GM21529 (cell line): ENCODE results near the gene CPLX1.

Source experiments
- ATAC-seq: cut with Tn5 transposase; IDR thresholded peaks from one replicate; pipeline ENCODE4 v1.9.1; 2021; ENCODE audit not compliant: unreplicated experiment

CPLX1 gene

GRCh38 chr4:825971-826330, at the start of gene CPLX1:
Gene CPLX1, minus strand, starts transcription at chr4:826129. Its CDS starts 1,607 bp downstream, at chr4:824522.
- no peak for ATAC-seq

GRCh38 chr4:874971-875817, 49.3 kb upstream of the CPLX1 start:
- ATAC-seq = no peak

- no peak for ATAC-seq
Measured at GRCh38 chr4:874056-874455, 48.1 kb upstream of the CPLX1 start.

DNA sequence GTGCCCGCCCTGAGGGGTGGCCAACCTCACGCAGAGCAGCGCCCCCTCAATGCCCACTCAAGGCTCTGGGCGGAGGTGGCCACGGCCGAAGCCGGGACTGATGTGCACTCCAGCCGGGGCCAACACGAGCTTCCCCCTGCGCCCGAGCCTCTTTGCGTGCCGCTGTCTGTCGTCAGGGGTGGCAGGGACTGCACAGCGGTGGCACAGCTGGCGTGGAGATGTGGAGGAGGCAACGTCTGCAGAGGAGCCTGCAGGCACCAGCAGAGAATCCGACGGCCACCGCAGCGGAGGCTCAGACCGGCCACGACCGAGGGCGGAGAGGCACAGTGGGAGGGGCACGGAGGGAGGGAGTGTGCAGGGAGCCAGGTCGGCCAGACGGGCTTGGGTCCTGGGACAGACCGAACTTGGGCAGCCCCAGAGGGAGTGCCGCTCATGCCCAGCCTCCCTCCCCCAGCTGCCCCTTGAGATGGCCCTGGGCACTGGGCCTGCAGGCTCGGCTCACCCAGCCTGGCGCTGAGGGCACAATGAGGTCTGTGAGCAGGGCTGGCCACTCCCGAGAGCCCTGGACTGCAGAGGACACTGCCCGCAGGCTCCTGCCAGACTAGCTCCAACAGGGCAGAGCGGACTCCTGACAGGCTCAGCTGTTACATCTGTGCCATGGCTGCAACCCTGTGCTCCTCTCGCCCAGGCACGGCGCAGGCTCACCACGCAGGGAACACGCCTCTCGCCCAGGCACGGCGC, 46.5 kb upstream of the CPLX1 start:
- ATAC-seq = no peak

DNA sequence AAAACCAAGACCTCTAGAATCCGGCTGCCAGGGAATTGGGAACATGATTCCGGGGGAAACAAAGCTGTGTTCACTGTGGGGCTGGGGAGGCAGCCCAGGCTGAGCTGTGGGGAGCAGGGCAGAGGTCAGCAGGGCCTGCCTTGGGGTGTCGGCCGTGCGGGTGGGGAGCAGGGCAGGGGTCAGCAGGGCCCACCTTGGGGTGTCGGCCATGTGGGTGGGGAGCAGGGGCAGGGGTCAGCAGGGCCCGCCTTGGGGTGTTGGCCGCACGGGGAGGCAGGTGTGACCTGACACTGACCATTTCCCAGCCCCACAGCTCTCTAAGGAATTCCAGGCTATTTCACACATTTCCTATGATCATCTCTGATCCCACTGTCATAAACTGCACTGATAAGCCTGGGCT, 45.6 kb upstream of the CPLX1 start:
- no peak for ATAC-seq

- ATAC-seq = no peak
Measured at GRCh38 chr4:870951-871350, 45.0 kb upstream of the CPLX1 start.

DNA sequence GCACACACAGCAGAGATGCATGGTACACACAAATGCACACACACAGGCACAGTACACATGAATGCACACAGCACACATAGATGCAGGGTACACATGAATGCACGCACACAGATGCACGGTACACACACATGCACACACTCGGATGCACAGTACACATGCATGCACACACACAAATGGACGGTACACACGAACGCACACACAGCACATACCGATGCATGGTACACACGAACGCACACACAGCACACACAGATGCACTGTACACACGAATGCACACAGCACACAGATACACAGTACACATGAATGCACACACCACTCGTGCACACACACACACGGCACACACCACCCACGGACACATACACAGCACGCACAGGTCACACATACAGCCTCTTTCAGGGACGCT, 43.8 kb upstream of the CPLX1 start:
- ATAC-seq = no peak

- ATAC-seq = no peak
Measured at GRCh38 chr4:868421-868820, 42.5 kb upstream of the CPLX1 start.

DNA sequence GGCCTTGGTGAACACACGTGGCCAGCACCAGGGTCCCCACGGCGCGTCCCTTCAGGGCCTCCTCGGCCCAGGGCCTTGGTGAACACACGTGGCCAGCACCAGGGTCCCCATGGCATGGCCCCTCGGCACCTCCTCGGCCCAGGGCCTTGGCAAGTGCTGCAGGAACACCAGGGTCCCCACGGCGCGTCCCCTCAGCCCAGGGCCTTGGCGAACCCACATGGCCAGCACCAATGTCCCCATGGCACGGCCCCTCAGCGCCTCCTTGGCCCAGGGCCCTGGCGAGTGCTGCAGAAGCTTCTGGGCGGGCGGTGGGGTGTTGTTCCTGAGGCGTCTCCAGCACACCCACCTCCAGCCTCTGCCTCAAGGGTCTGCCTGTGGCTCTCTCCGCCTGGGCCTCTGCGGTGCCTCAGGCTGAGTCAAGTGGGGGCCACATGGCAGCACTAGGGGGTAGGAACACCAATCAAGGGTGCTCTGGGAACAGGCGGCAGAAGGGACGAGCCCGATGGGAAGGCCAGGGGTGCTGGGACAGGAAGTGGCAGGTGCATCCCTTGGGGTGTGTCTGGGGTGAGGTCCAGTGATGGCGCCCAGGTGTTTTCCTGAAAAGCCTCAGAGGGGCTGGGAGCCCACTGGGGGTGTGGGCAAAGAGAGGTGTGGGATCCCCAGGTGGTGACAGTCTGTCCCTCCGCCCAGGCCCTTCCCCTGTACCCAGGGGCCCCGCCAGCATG, 41.8 kb upstream of the CPLX1 start:
- no peak for ATAC-seq

- no peak for ATAC-seq
Measured at GRCh38 chr4:866761-867390, 40.9 kb upstream of the CPLX1 start.

- no peak for ATAC-seq
Measured at GRCh38 chr4:866068-866760, 40.3 kb upstream of the CPLX1 start.

DNA sequence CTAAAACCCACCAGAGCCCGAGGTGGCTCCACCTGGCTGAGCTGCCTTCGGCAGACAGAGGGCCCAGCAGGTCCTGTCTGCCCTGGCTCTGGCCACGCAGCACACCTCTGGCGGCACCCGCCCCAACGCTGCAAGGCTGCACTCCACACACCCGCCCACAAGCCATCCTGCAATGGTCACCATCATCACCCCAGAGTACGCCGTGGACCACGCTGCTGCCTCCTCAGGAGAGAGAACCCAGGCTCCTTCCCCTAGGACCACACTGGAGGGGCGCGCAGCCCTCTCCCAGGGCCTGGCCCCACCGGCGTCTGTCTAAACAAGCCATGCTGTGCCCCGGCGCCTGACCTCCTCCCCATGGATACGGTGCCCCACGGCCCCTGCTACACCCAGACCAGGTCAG, 39.6 kb upstream of the CPLX1 start:
- ATAC-seq = no peak

DNA sequence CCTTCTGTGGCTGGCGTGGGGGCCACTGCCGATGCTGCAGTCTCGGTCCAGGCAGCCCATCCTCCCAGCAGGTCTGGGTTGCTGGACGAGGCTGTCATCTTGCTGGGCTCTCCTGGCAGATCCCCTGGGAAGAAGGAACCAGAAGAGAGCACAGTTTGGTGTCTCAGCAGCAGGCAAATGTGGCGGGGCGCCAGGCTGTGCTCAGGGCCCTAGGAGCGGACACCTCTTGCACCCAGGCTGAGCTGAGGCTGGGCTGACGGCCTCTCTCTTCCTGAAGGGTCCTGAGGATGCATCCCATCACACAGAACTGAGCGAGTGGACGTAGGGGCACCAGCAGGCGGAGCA, 39.2 kb upstream of the CPLX1 start:
- ATAC-seq = no peak

GRCh38 chr4:864456-865120, 38.7 kb upstream of the CPLX1 start:
- ATAC-seq = no peak

DNA sequence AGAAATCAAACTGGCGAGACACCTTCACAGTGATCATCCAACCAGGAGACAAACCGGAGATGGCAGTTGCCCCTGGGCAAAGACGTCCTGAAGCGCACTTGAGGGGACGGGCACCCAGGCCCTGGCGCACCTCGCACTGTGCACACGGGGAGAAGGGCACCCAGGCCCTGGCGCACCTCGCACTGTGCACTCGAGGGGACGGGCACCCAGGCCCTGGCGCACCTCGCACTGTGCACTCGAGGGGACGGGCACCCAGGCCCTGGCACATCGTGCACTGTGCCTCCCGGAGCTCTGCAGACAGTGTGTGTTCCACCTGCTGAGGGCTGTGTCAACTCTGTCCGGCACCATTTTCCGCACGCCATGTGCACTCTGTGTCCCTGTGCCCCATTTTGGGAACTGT, 34.6 kb upstream of the CPLX1 start:
- ATAC-seq = no peak

DNA sequence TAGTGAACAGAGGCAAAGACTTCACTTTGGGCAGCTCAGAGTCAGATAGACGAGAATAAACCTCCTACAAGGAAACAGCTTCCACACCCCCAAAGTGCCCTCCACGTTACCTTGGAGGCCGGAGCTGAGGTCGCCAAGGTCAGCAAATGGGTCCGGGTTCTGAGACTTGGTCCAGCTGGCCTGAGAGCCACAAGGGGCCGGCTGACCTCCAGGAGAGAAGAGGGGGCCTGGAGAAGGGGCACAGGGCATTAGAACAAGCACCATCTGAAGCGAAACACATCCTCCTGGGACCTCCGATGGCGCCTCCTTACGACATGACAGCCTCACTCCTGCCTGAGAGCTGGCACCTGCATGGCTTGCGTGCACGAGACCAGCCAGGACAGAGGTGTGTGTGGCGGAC, 33.6 kb upstream of the CPLX1 start:
- no peak for ATAC-seq

DNA sequence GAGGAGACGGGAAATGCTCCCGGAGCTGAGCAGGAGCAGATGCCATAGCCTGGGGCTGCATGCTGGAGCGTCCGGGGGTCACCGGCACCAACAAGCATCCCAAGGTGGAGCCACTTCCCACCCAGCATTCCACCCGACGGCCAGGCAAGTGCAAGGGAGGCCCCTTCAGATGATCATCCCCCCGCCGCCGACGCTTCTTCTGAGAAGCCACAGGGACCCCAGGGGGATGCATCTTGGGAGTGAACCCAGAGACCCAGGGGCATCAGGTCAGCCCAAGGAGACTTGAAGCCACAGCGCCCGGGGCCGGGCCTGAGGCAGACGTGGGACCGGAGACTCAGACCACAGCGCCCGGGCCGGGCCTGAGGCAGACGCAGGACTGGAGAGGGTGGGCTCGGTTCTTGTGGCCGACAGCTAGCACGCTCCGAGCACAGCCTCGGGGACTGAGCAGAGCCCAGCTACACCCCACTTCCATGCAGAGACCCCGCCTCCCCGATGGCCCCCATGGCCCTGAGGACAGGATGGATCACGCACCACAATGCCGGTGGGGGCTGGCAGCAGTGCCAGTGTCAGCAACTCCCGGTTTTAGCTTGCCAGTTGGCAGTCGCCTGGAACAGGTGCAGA, 33.0 kb upstream of the CPLX1 start:
- ATAC-seq = no peak

GRCh38 chr4:858041-858481, 32.1 kb upstream of the CPLX1 start:
- no peak for ATAC-seq

- no peak for ATAC-seq
Measured at GRCh38 chr4:857461-857860, 31.5 kb upstream of the CPLX1 start.
